ENCODE results near the gene LRRC32. TPM values are rescaled to one million over a fixed set of nuclear protein-coding genes. Genes with fewer than 3 reads are reported as not detected.

LRRC32 gene
- total RNA-seq, 2 experiments from 2014 or later = 5.5 to 25.3 TPM

- POLR2A ChIA-PET = no interaction called here
- H3K4me2 ChIP-seq (ENCODE audit: low read length) = no peak overlapping the region
- H3K4me1 ChIP-seq (ENCODE audit: insufficient read depth, low read length, poor library complexity, severe bottlenecking) = peaks cover 37% of the 10 kb centered on the region
- H3K9me2 ChIP-seq (ENCODE audit: insufficient read depth, low read length) = no peaks in the 10 kb centered on the region
- no peaks in the 10 kb centered on the region for H3K36me3 ChIP-seq (ENCODE audit: insufficient read depth, low read length)
- no peak overlapping the region for H2AFZ ChIP-seq (ENCODE audit: low read length)
- no peaks in the 10 kb centered on the region for H3K79me2 ChIP-seq (ENCODE audit: insufficient read depth, low read depth, low read length)
- TF ChIP-seq EZH2phosphoT487 (IDR thresholded peaks at IDR 0.05; ENCODE audit: borderline replicate concordance, low read depth, low read length) = no peak
- no peak for TF ChIP-seq CTCF (conservative IDR thresholded peaks at IDR 0.05; ENCODE audit: low read length)
- CTCF ChIA-PET (ENCODE audit: unreplicated experiment) = no interaction called here
- H4K20me1 ChIP-seq (ENCODE audit: insufficient read depth, low read length) = no peaks in the 10 kb centered on the region
- H3K4me3 ChIP-seq (ENCODE audit: low read depth, low read length, poor library complexity, severe bottlenecking) = no peak overlapping the region
- H3K27ac ChIP-seq (ENCODE audit: low read depth, low read length, poor library complexity, severe bottlenecking) = no peak overlapping the region
- H3K9me3 ChIP-seq (ENCODE audit: low read length) = no peaks in the 10 kb centered on the region
- no peak for DNase-seq (ENCODE audit: low spot score)
- intact Hi-C loops (cut with micrococcal nuclease; ENCODE audit: unreplicated experiment) = loop anchor here (10.0 kb wide), 1 partner anchor 349 kb away; no protein-coding TSS in a partner anchor
- no TSS peak for BruUV-seq (replicated peaks)
These were observed 12.9 kb upstream of the LRRC32 start for GRCh38 chr11:76683161-76684095.

DNA sequence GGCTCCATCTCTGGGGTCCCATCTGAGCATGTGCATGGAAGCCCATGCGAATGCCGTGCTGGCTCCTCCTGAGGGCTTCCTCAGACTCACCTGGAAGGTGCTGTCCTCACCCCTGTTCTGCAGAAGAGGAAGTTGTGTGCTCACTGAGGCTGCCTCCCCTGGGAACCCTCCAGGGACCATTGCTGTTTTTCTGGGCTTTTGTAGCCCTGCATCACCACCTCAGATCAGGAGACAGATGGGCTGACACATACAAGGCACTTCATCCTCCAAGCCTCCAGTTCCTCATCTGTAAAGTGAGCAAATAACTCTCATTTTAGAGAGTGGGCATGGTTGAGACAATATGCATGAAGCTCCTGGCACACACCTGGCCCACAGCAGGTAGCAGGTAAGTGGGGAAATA, 12.1 kb upstream of the LRRC32 start:
- intact Hi-C loops (cut with micrococcal nuclease; ENCODE audit: unreplicated experiment) = loop anchor here (10.0 kb wide), 1 partner anchor 348 kb away; no protein-coding TSS in a partner anchor
- no peak overlapping the region for H3K4me3 ChIP-seq (ENCODE audit: low read depth, low read length, poor library complexity, severe bottlenecking)
- no peak overlapping the region for H2AFZ ChIP-seq (ENCODE audit: low read length)
- no peaks in the 10 kb centered on the region for H3K36me3 ChIP-seq (ENCODE audit: insufficient read depth, low read length)
- peaks cover 45% of the 10 kb centered on the region for H3K4me1 ChIP-seq (ENCODE audit: insufficient read depth, low read length, poor library complexity, severe bottlenecking)
- H3K79me2 ChIP-seq (ENCODE audit: insufficient read depth, low read depth, low read length) = no peaks in the 10 kb centered on the region
- ChIA-PET CTCF (ENCODE audit: unreplicated experiment) (no interaction called here), POLR2A (interaction anchor here (0.7 to 1.2 kb wide), 2 partner anchors 84 to 110 kb away, joined by 3 read pairs; no protein-coding TSS in a partner anchor)
- no peak overlapping the region for H3K4me2 ChIP-seq (ENCODE audit: low read length)
- no peaks in the 10 kb centered on the region for H3K9me3 ChIP-seq (ENCODE audit: low read length)
- H4K20me1 ChIP-seq (ENCODE audit: insufficient read depth, low read length) = no peaks in the 10 kb centered on the region
- DNase-seq (ENCODE audit: low spot score) = peak; percentile 56
- H3K9me2 ChIP-seq (ENCODE audit: insufficient read depth, low read length) = no peaks in the 10 kb centered on the region
- TF ChIP-seq CTCF (conservative IDR thresholded peaks at IDR 0.05; ENCODE audit: low read length) (no peak), EZH2phosphoT487 (IDR thresholded peaks at IDR 0.05; ENCODE audit: borderline replicate concordance, low read depth, low read length) (no peak)
- no peak overlapping the region for H3K27ac ChIP-seq (ENCODE audit: low read depth, low read length, poor library complexity, severe bottlenecking)
- BruUV-seq (replicated peaks) = no TSS peak

DNA sequence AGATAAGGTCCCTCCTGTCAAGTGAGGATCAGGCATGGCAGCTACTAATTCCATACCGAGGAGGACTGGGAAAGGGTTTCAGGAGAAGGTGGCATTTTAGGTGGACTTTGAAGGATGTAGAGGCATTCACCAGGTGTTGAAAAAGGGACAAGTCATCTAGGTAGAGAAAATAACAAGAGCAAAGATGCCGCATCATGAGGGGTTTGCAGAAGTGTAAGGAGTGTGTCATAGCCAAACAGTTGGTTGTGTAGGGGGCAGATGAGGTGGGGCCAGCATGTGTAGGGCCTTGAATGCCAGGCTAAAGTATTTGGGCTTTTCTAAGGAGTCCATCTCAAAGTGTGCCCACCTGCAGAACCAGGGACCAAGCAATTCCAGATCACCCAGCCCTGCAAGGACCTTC, 11.6 kb upstream of the LRRC32 start:
- Histone ChIP-seq H3K9me2 (ENCODE audit: insufficient read depth, low read length) (no peaks in the 10 kb centered on the region), H3K27ac (ENCODE audit: low read depth, low read length, poor library complexity, severe bottlenecking) (no peak overlapping the region), H3K4me1 (ENCODE audit: insufficient read depth, low read length, poor library complexity, severe bottlenecking) (peaks cover 50% of the 10 kb centered on the region), H4K20me1 (ENCODE audit: insufficient read depth, low read length) (no peaks in the 10 kb centered on the region), H3K9me3 (ENCODE audit: low read length) (no peaks in the 10 kb centered on the region), H3K36me3 (ENCODE audit: insufficient read depth, low read length) (no peaks in the 10 kb centered on the region), H2AFZ (ENCODE audit: low read length) (no peak overlapping the region), H3K4me2 (ENCODE audit: low read length) (no peak overlapping the region), H3K79me2 (ENCODE audit: insufficient read depth, low read depth, low read length) (no peaks in the 10 kb centered on the region), H3K4me3 (ENCODE audit: low read depth, low read length, poor library complexity, severe bottlenecking) (no peak overlapping the region)
- no TSS peak for BruUV-seq (replicated peaks)
- TF ChIP-seq EZH2phosphoT487 (IDR thresholded peaks at IDR 0.05; ENCODE audit: borderline replicate concordance, low read depth, low read length) = no peak
- TF ChIP-seq CTCF (conservative IDR thresholded peaks at IDR 0.05; ENCODE audit: low read length) = no peak
- intact Hi-C loops (cut with micrococcal nuclease; ENCODE audit: unreplicated experiment) = loop anchor here (10.0 kb wide), 1 partner anchor 347 kb away; no protein-coding TSS in a partner anchor
- ChIA-PET POLR2A (interaction anchor here (0.7 to 1.2 kb wide), 2 partner anchors 83 to 109 kb away, joined by 3 read pairs; no protein-coding TSS in a partner anchor), CTCF (ENCODE audit: unreplicated experiment) (interaction anchor here (1.1 kb wide), 1 partner anchor 83 kb away, joined by 11 read pairs; no protein-coding TSS in a partner anchor)
- DNase-seq (ENCODE audit: low spot score) = no peak

Measured in OCI-LY7 (cell line).